GM12873 (cell line): ENCODE measurements around the gene CARS1.

Source experiments
- TF ChIP-seq, protein P1 (sequence below): IDR thresholded peaks from 2 replicates; pipeline ENCODE4 v1.5.1; 2012; ENCODE audit warnings: low read depth, mild to moderate bottlenecking, moderate library complexity, low read length, control low read depth; ENCODE audit not compliant: insufficient read depth; ENCODE audit errors: missing control alignments

Gene CARS1

DNA sequence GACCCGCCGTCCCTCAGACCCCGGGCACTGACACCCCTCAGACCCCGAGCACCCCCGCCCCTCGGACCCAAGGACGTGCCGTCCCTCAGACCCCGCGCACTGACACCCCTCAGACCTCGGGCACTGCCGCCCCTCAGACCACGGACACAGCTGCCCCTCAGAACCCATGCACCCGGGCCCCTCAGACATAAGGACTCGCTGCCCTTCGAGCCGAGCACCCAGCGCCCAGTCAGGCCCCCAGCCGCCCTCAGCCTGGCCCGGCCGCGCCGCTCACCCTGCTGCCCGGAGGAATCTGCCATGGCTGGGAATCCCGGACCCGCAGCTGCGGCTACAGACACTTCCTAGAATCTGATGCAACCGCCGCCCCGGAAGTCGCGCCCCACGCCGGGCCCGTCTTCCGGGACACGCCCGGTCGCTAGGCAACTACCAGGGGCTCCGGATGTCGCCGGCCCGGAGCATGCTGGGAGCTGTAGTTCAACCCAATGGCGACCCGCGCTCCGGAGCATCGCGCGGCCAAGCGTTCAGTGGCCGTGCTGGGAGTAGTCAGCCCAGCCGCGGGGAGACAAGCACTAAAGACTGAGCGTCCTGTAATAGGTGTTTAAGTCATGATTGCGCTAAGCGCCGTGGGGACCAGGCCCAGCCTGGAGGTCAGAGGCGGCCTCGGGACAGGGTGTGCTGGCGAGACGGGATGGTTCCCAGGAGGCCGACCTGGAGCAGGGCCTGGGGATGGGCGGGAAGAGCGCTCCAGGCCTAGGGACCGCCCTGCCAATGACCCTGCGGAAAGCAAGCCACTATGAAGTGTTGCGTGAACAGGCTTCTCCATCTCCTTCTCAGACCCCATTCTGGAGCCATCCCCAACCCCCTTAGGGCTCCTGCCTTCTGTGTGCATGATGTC, at the start of gene CARS1:
TSS of gene CARS1 (minus strand) at position 355 of the 895 bp plus-strand sequence. CDS start at position 299, 56 bp downstream.
- TF ChIP-seq, protein P1, sequence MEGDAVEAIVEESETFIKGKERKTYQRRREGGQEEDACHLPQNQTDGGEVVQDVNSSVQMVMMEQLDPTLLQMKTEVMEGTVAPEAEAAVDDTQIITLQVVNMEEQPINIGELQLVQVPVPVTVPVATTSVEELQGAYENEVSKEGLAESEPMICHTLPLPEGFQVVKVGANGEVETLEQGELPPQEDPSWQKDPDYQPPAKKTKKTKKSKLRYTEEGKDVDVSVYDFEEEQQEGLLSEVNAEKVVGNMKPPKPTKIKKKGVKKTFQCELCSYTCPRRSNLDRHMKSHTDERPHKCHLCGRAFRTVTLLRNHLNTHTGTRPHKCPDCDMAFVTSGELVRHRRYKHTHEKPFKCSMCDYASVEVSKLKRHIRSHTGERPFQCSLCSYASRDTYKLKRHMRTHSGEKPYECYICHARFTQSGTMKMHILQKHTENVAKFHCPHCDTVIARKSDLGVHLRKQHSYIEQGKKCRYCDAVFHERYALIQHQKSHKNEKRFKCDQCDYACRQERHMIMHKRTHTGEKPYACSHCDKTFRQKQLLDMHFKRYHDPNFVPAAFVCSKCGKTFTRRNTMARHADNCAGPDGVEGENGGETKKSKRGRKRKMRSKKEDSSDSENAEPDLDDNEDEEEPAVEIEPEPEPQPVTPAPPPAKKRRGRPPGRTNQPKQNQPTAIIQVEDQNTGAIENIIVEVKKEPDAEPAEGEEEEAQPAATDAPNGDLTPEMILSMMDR = no peak

DNA sequence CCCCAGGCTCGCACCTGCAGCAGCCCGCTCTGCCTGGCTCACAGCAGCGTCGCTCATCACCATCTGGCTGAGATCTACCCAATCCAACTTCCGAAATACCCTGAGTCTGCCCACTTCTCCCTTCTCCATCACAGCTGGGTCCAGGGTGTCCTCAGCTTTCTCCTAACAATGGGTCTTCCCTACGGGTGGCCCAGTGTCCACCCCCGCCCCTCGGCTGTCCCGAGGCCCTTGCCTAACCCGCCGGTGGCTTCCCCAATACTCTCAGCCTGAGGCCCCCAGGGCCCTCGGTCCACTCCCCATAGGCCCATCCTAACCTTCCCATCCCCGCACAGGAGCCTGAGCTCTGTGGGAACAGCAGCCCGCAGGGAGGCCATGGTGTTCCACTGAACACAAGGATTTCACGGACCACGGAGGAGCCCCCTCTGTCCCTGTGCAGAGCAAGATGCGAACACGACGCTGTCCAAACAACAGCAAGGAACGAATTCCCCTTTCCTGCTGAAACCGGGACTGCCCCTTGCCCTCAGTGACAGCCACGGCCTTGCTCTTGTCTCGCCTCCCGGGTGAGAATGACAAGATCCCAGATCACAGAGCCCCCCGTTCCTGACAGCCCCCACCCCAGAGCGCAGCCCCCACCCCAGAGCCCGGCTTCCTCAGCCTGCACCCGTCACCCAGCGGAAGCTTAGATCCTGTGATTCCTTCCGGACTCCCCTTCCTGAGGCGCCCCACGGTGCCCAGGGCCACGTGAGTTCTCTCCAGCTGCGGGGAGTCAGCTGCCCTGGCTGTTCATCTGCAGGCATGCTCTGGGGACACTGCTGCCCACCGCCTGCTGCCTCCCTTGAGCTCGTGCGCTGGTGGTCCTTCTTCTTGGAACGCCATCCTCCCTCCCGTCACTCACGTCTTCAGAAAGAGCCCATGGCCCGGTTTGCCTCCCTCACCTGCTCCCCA, 48.8 kb upstream of the CARS1 start:
- TF ChIP-seq, protein P1 = no peak

DNA sequence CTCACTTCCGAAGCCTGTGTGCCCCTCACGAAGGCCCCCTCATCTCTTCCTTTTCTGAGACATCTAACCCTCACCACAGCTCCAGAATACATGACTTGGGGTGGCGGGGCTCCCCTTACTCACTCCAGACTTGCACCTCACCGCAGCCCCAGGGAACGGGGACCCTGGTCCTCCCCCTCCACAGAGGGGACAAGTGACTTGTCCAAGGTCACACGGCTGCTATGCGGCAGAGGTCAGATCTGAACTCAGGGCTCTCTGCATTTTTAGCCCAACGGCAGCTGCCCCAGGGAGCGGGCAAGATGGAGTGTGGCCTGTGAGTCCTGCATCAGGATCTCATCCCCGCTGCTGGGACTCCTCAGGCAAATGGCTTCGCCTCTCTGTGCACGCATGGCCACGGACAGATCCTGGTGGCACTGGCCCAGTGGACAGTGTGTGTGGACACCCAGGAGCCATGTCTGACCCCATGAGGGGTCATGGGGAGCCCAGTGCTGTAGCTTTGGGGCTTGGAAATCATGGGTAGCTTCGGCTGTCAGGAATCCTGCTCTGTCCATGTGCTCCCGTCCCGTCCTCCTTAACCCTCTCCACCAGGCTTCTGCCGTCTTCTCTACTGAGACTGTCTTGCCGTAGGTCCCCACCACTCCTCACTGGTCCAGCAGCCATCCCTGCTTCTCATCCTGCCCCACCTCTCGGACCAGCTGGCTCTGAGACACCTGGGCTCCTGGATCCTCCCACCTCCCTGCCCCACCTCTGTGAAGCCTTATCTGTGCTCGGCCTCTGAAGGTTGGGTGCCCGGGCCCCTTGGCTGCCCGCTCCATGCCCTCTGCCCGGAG, 48.0 kb upstream of the CARS1 start:
- TF ChIP-seq, protein P1 = no peak

DNA sequence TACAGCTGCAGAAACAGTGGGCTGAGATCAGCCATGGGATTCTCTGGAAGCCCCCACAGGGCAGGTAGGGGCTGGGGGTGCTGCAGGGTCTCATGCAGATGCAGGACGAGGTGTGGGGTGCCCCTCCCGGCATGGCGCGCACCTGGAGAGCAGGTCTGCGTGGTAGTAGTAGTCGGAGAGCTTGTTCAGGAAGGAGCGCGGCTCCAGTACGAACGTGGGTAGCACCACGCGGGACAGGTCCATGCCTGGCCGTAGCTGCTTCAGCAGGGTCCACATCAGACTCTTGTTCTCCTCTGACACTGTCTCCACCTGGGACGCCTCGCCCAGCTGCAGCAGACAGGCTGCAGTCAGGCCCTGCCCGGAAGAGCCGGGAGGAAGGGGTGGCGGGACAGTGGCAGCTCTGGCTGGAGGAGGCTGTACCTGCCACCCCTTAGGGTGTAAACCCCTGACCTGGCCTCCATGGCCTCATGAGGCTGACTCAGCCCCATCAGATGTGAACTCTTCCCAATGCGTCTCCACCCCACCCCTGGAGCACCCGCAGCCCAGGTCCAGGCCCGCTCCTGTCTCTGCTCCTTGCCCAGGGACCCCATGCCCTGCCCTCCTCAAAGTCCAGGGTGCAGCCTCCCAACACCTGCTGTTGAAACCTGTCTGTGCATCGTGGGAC, 47.0 kb upstream of the CARS1 start:
- TF ChIP-seq, protein P1 = no peak

DNA sequence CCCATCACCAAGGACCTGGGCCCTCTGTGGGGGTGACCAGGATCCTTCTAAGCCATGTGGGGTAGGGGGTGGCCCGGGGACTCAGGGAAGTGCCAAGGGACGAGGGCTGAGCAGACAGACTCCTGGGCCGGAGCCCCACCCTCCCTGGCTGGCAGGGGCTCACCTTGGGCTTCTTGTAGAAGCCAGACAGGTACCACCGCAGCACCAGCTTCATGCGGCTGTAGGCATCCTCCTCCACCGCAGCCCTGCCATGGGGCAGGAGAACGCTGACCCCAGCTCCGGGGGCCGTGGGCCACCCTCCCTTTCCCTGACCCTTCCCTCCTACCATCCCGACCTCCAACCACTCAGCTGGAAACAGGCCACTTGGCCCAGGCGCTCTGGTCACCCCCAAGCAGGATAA, 45.9 kb upstream of the CARS1 start:
- TF ChIP-seq, protein P1 = no peak

DNA sequence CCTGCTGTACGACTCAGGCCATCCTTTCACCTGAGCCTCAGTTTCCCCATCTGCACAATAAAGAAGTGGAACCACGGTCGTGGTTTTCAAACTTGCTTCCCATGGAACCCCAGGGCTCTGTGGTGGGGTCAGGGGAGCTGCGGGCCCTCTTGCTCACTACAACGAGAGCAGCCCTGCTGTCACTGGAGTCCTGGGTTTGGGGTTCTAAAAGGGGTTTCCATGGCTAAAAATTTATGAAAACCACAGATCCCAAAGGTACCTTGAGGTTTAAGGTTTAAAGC, 45.4 kb upstream of the CARS1 start:
- TF ChIP-seq, protein P1 = no peak
